Measurements from ENCODE around the gene OR4D11. TPM values are rescaled to one million over a fixed set of nuclear protein-coding genes. Genes with fewer than 3 reads are reported as not detected.

Gene OR4D11
- total and polyA plus RNA-seq, 2 of the 13 experiments (the other 11 are each of a cell fraction or from before 2014, with no cell fraction given): not detected

GRCh38 chr11:59550368-59550841 lies 47.0 kb downstream of the OR4D11 start (continued):
- TF ChIP-seq THAP8 (CRISPR knock-in tag; IDR thresholded peaks at IDR 0.05; ENCODE audit: borderline replicate concordance): 0 out of 2 replicates have a peak, but pooled peaks have one; percentile 17
- TF ChIP-seq CENPBD1 (CRISPR knock-in tag; IDR thresholded peaks at IDR 0.05; ENCODE audit: borderline replicate concordance, low read depth): no peak
- TF ChIP-seq ZNF263 (CRISPR knock-in tag; IDR thresholded peaks at IDR 0.05): peak; percentile 32; the same call in 1 of the 2 replicates
- peak; percentile 42; the same call in 1 of the 2 replicates for TF ChIP-seq ZFX (CRISPR knock-in tag; IDR thresholded peaks at IDR 0.05; ENCODE audit: low read depth)
- TF ChIP-seq ZNF574 (CRISPR knock-in tag; IDR thresholded peaks at IDR 0.05): peak; percentile 60
- TF ChIP-seq SNRNP70 (IDR thresholded peaks at IDR 0.05; ENCODE audit: low read depth, low read length): no peak
- TF ChIP-seq TEAD2 (CRISPR knock-in tag; IDR thresholded peaks at IDR 0.05): no peak
- TF ChIP-seq ZNF414 (CRISPR knock-in tag; IDR thresholded peaks at IDR 0.05): peak; percentile 76; the same call in 1 of the 2 replicates
- TF ChIP-seq ZNF746 (CRISPR knock-in tag; IDR thresholded peaks at IDR 0.05): peak; percentile 14; the same call in 1 of the 2 replicates
- peak; percentile 47; the same call in 1 of the 2 replicates for TF ChIP-seq E2F2 (CRISPR knock-in tag; IDR thresholded peaks at IDR 0.05; ENCODE audit: borderline replicate concordance)
- TF ChIP-seq ZNF34 (CRISPR knock-in tag; IDR thresholded peaks at IDR 0.05; ENCODE audit: borderline replicate concordance): 0 out of 2 replicates have a peak, but pooled peaks have one; percentile 87
- TF ChIP-seq ELF1 (CRISPR knock-in tag; IDR thresholded peaks at IDR 0.05): peak; percentile 84
- no peak for TF ChIP-seq ZBTB40 (IDR thresholded peaks at IDR 0.05)
- TF ChIP-seq ZBTB40 (CRISPR knock-in tag; IDR thresholded peaks at IDR 0.05): peak; percentile 71; the same call in 1 of the 2 replicates
